GM12878 (cell line): Measurements from ENCODE around the gene MPV17. TPM values are rescaled to one million over a fixed set of nuclear protein-coding genes. Genes with fewer than 3 reads are reported as not detected.

Experiments
- ATAC-seq: fragments of 200-7000 bp; cut with Tn5 transposase; 3 replicates; pipeline ENCODE4 v1.9.1; 2020; ENCODE audit warnings: mild to moderate bottlenecking, moderate library complexity
- BruUV-seq: library from RNA; stranded (reverse); fragments of 400-500 nt; replicated peaks from 2 replicates; lab custom pipeline; 2021; lab: Mats Ljungman, UMichigan
- CTCF ChIA-PET: fragments of 300-600 bp; sonication (Branson Sonifier 250); formaldehyde crosslinking; extraction: SDS; loops from one replicate; lab custom pipeline; 2021; ENCODE audit warnings: inconsistent platforms; lab: Yijun Ruan, JAX
- POLR2A ChIA-PET: fragments of 350-600 bp; formaldehyde crosslinking; extraction: SDS; loops from one replicate; lab custom pipeline; 2021; ENCODE audit warnings: inconsistent platforms; lab: Charles Lee
- RAD21 ChIA-PET: fragments of 300-600 bp; sonication (Branson Sonifier 250); formaldehyde crosslinking; loops from one replicate; lab custom pipeline; 2023; ENCODE audit warnings: antibody characterized with exemption; ENCODE audit not compliant: unreplicated experiment; lab: Charles Lee
- SMC1A ChIA-PET: fragments of 300-600 bp; sonication (Branson Sonifier 250); formaldehyde crosslinking; loops from one replicate; lab custom pipeline; 2023; ENCODE audit not compliant: unreplicated experiment, uncharacterized antibody; lab: Charles Lee
- DNase-seq: peaks from one replicate; pipeline ENCODE4 v3.0.0-alpha.2; 2011; ENCODE audit warnings: low read depth, low spot score
- FAIRE-seq: peaks from 3 replicates; lab custom pipeline; 2011; peaks lifted over from hg19 to GRCh38; lab: Jason Lieb, UNC
- H2AFZ ChIP-seq: 2 replicates; pipeline ENCODE4 v1.6.0; 2011; ENCODE audit warnings: low read depth, low read length, control low read depth; ENCODE audit not compliant: control insufficient read depth
- H3K27ac ChIP-seq: 2 replicates; pipeline ENCODE4 v1.5.1; 2011; ENCODE audit warnings: control low read depth; ENCODE audit not compliant: control insufficient read depth, insufficient read depth
- H3K27me3 ChIP-seq, 2 experiments: replicated peaks in 1 of 2; 2 replicates each; pipeline versions ENCODE4 v1.6.0 to v1.6.1; 2011; ENCODE audit warnings: low read length in 1 of 2; ENCODE audit not compliant: control insufficient read depth in 2 of 2, insufficient read depth in 2 of 2
- H3K36me3 ChIP-seq, 2 experiments: 2 replicates each; pipeline ENCODE4 v1.5.1; 2011; ENCODE audit warnings: low read length in 1 of 2; ENCODE audit not compliant: control insufficient read depth in 2 of 2, insufficient read depth in 2 of 2
- H3K4me1 ChIP-seq: 2 replicates; pipeline ENCODE4 v1.6.1; 2011; ENCODE audit warnings: mild to moderate bottlenecking, low read length, moderate library complexity, mixed read lengths; ENCODE audit not compliant: control insufficient read depth, insufficient read depth
- H3K4me2 ChIP-seq: 2 replicates; pipeline ENCODE4 v1.6.0; 2011; ENCODE audit warnings: control low read depth; ENCODE audit not compliant: control insufficient read depth, insufficient read depth
- H3K4me3 ChIP-seq: fragments of 200-600 bp; sonication (generic); 2 replicates; pipeline ENCODE4 v1.5.1; 2016
- H3K79me2 ChIP-seq: 2 replicates; pipeline ENCODE4 v1.6.0; 2011; ENCODE audit warnings: low read length; ENCODE audit not compliant: control insufficient read depth, insufficient read depth
- H3K9ac ChIP-seq: 2 replicates; pipeline ENCODE4 v1.8.0; 2011; ENCODE audit warnings: low read length, control low read depth, mixed read lengths; ENCODE audit not compliant: control insufficient read depth, insufficient read depth
- H3K9me3 ChIP-seq: replicated peaks from 3 replicates; pipeline ENCODE4 v1.5.1; 2011; ENCODE audit warnings: mild to moderate bottlenecking, low read length; ENCODE audit not compliant: control insufficient read depth, insufficient read depth
- H4K20me1 ChIP-seq: 2 replicates; pipeline ENCODE4 v1.6.0; 2011; ENCODE audit not compliant: control insufficient read depth, insufficient read depth
- DPF2 ChIP-seq: fragments of 450-650 bp; IDR thresholded peaks from 2 replicates; pipeline ENCODE4 v1.6.1; 2017; ENCODE audit warnings: mild to moderate bottlenecking
- EZH2 ChIP-seq: IDR thresholded peaks from 2 replicates; pipeline ENCODE4 v1.6.1; 2012; ENCODE audit warnings: low read depth, mild to moderate bottlenecking, control low read depth, inconsistent platforms, low read length, borderline replicate concordance; ENCODE audit not compliant: control insufficient read depth
- HDAC2 ChIP-seq: fragments of 200-600 bp; sonication (generic); IDR thresholded peaks from 2 replicates; pipeline ENCODE4 v1.6.1; 2017
- IKZF1 ChIP-seq: fragments of 450-650 bp; conservative IDR thresholded peaks from 2 replicates; pipeline ENCODE4 v1.6.1; 2017; ENCODE audit warnings: antibody characterized with exemption, mild to moderate bottlenecking
- KLF5 ChIP-seq: fragments of 450-650 bp; IDR thresholded peaks from 2 replicates; pipeline ENCODE4 v1.6.1; 2014; ENCODE audit warnings: mild to moderate bottlenecking; ENCODE audit not compliant: partially characterized antibody
- SMAD5 ChIP-seq: IDR thresholded peaks from 2 replicates; pipeline ENCODE4 v1.6.1; 2016; ENCODE audit warnings: antibody characterized with exemption, low read depth
- WGBS: methylation state at CpG from one replicate; pipeline ENCODE4 v1.1.6; 2016; ENCODE audit warnings: low lambda C conversion rate; ENCODE audit not compliant: insufficient replicate concordance, insufficient coverage; ENCODE audit errors: missing lambda C conversion rate; 5-methylcytosine and 5-hydroxymethylcytosine counted together
- in situ Hi-C: fragments of 300-500 bp; cut with MboI; formaldehyde crosslinking; loops from 9 replicates; pipeline ENCODE4 v1.14.3; 2018; ENCODE audit warnings: mixed read lengths
- intact Hi-C: fragments of 100-400 bp; cut with micrococcal nuclease; formaldehyde crosslinking; loops from one replicate; pipeline ENCODE4 v1.14.2; 2022; ENCODE audit not compliant: unreplicated experiment
- polyA plus RNA-seq, 11 experiments: library from polyadenylated mRNA; depleted of rRNA in 4 of 11; unstranded in 6 of 11; stranded (reverse) in 5 of 11; fragments of >200 nt; fragmentation: Nextera tagmentation in 4 of 11; fragmentation: Illumina TruSeq in 1 of 11; extraction: Ambion mirVana in 4 of 11; extraction: Trizol in 1 of 11; gene quantifications; 1 replicate in 1 of 11; 2 replicates in 10 of 11; pipeline versions ENCODE4 v1.2.1 to v1.2.3, GENCODE V29; 2011 to 2016; ENCODE audit warnings: inconsistent platforms in 2 of 11, missing spikeins in 2 of 11, low read depth in 1 of 11
- total RNA-seq, 4 experiments: library from RNA; depleted of rRNA in 3 of 4; stranded (reverse); fragments of >200 nt in 3 of 4; fragmentation: Illumina TruSeq in 1 of 4; extraction: Trizol in 1 of 4; gene quantifications; 2 replicates each; pipeline versions ENCODE4 v1.2.1 to v1.2.3, GENCODE V29; 2013 to 2021
- TF ChIP-seq, protein P1 (sequence below): fragments of 450-650 bp; IDR thresholded peaks from 2 replicates; pipeline ENCODE4 v1.6.1; 2017; ENCODE audit warnings: mild to moderate bottlenecking
- TF ChIP-seq, protein P2 (sequence below), 3 experiments: IDR thresholded peaks in 2 of 3; conservative IDR thresholded peaks in 1 of 3; 2 replicates each; pipeline ENCODE4 v1.5.1; 2011; ENCODE audit warnings: low read depth in 3 of 3, low read length in 3 of 3, mild to moderate bottlenecking in 3 of 3, control low read depth in 2 of 3, moderate library complexity in 2 of 3, inconsistent platforms in 1 of 3, mixed read lengths in 1 of 3; ENCODE audit not compliant: control insufficient read depth in 2 of 3, insufficient read depth in 1 of 3; ENCODE audit errors: extremely low read depth in 1 of 3
- TF ChIP-seq, protein P3 (sequence below): fragments of 450-650 bp; IDR thresholded peaks from 2 replicates; pipeline ENCODE4 v1.6.1; 2017; ENCODE audit warnings: borderline replicate concordance
- TF ChIP-seq, protein P4 (sequence below): fragments of 450-650 bp; IDR thresholded peaks from 2 replicates; pipeline ENCODE4 v1.6.1; 2017; ENCODE audit warnings: low read depth, mild to moderate bottlenecking, moderate library complexity

The MPV17 gene
- total and polyA plus RNA-seq, 10 of the 15 experiments (the other 5 are each of a cell fraction or from before 2014, with no cell fraction given): 63.4 to 143 (median 89.0) TPM

DNA sequence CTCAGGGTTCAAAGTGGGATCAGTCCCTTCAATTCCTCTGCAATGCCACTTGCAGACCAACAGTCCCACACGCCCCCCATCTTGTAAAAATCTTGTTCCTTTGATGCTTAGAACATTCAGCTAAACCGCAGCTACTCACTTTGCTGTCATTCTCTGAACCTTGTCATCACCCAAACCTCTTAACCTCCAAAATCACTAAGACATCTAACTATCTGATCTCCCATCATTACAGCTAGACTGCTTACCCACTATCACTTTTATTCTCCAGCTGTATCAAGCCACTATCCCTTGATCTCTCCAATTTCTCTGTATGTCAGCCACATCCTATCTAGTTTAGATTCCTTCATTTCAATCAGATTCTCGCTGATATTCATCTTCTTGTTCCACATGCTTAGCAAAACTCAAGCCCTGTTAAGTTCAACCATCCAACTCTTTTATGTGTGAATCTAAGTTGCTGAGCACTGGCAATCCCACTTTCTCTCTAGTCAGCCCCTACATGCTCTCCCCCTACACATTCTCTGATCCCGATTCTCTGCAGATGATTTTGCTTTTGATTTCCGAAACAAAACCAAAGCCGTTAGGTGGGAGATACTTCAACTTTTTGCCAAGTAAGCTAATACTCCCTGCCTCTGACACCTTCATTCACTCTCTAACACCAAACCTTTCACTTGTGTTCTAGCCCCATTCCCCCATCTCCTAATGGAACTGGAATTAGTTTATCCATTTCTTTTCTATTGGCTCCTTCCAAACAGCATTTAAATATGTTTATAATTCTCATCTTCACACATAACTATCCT lies 29.1 kb upstream of the MPV17 start (continued):
- TF ChIP-seq, protein P1, sequence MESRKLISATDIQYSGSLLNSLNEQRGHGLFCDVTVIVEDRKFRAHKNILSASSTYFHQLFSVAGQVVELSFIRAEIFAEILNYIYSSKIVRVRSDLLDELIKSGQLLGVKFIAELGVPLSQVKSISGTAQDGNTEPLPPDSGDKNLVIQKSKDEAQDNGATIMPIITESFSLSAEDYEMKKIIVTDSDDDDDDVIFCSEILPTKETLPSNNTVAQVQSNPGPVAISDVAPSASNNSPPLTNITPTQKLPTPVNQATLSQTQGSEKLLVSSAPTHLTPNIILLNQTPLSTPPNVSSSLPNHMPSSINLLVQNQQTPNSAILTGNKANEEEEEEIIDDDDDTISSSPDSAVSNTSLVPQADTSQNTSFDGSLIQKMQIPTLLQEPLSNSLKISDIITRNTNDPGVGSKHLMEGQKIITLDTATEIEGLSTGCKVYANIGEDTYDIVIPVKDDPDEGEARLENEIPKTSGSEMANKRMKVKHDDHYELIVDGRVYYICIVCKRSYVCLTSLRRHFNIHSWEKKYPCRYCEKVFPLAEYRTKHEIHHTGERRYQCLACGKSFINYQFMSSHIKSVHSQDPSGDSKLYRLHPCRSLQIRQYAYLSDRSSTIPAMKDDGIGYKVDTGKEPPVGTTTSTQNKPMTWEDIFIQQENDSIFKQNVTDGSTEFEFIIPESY: no peak

DNA sequence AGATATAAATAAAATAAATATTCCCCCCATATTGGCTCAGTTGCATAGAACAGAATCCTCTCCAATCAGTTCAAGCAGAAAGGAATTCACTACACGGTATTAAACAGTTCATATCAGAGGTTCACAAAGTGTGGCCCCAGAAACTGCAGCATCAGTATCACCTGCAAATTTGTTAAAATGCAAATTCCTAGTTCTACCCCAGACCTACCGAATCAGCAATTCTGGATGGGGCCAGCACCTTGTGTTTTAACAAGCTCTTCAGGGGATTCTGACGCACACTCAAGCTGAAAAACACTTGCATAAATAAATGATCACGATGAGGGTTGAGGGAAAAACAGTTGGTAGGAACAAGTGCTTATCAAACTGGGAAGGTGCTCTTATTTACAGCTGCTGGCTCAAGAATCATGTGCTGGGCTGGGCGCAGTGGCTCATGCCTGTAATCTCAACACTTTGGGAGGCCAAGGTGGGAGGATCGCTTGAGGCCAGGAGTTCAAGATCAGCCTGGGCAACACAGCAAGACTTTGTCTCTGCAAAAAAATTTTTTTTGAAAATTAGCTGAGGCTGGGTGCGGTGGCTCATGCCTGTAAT lies 27.3 kb upstream of the MPV17 start:
- H3K4me3 ChIP-seq: no peak overlapping the region
- CTCF ChIA-PET: interaction anchor here (0.7 to 1.5 kb wide), 2 partner anchors 49 to 79 kb away, joined by 3 read pairs; no protein-coding TSS in a partner anchor
- in situ Hi-C loops (no loop called here), intact Hi-C loops (loop anchor here (10.0 kb wide), 1 partner anchor 135 kb away; the partner anchor contains the start of genes ATRAID, CAD and SLC5A6)
- SMC1A ChIA-PET: interaction anchor here (1.5 kb wide), 1 partner anchor 21 kb away, joined by 4 read pairs; the partner anchor contains the start of gene SNX17
- no peak for ATAC-seq
- no TSS peak for BruUV-seq
- no peak overlapping the region for H3K4me2 ChIP-seq
- POLR2A ChIA-PET: interaction anchor here (0.5 to 1.2 kb wide), 2 partner anchors 10 to 17 kb away, joined by 4 to 5 read pairs; no protein-coding TSS in a partner anchor
- H4K20me1 ChIP-seq: no peaks in the 10 kb centered on the region
- WGBS: 58% methylated on average over 7 of the region's 7 CpGs
- no peak for DNase-seq
- no peak for TF ChIP-seq HDAC2
- no peak for TF ChIP-seq DPF2
- TF ChIP-seq, protein P2, sequence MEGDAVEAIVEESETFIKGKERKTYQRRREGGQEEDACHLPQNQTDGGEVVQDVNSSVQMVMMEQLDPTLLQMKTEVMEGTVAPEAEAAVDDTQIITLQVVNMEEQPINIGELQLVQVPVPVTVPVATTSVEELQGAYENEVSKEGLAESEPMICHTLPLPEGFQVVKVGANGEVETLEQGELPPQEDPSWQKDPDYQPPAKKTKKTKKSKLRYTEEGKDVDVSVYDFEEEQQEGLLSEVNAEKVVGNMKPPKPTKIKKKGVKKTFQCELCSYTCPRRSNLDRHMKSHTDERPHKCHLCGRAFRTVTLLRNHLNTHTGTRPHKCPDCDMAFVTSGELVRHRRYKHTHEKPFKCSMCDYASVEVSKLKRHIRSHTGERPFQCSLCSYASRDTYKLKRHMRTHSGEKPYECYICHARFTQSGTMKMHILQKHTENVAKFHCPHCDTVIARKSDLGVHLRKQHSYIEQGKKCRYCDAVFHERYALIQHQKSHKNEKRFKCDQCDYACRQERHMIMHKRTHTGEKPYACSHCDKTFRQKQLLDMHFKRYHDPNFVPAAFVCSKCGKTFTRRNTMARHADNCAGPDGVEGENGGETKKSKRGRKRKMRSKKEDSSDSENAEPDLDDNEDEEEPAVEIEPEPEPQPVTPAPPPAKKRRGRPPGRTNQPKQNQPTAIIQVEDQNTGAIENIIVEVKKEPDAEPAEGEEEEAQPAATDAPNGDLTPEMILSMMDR (IDR thresholded peaks at IDR 0.05 in 2 of 3, conservative IDR thresholded peaks at IDR 0.05 in 1 of 3; ENCODE audit: control insufficient read depth in 2 of 3, extremely low read depth in 1 of 3, insufficient read depth in 1 of 3, low read depth in 3 of 3, low read length in 3 of 3): no peak
- no peak for TF ChIP-seq SMAD5
- no peak for TF ChIP-seq KLF5
- TF ChIP-seq, protein P3, sequence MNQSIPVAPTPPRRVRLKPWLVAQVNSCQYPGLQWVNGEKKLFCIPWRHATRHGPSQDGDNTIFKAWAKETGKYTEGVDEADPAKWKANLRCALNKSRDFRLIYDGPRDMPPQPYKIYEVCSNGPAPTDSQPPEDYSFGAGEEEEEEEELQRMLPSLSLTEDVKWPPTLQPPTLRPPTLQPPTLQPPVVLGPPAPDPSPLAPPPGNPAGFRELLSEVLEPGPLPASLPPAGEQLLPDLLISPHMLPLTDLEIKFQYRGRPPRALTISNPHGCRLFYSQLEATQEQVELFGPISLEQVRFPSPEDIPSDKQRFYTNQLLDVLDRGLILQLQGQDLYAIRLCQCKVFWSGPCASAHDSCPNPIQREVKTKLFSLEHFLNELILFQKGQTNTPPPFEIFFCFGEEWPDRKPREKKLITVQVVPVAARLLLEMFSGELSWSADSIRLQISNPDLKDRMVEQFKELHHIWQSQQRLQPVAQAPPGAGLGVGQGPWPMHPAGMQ: no peak
- TF ChIP-seq, protein P4, sequence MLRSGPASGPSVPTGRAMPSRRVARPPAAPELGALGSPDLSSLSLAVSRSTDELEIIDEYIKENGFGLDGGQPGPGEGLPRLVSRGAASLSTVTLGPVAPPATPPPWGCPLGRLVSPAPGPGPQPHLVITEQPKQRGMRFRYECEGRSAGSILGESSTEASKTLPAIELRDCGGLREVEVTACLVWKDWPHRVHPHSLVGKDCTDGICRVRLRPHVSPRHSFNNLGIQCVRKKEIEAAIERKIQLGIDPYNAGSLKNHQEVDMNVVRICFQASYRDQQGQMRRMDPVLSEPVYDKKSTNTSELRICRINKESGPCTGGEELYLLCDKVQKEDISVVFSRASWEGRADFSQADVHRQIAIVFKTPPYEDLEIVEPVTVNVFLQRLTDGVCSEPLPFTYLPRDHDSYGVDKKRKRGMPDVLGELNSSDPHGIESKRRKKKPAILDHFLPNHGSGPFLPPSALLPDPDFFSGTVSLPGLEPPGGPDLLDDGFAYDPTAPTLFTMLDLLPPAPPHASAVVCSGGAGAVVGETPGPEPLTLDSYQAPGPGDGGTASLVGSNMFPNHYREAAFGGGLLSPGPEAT: no peak
- no peak for TF ChIP-seq EZH2
- TF ChIP-seq IKZF1: no peak
- H3K9ac ChIP-seq: no peak overlapping the region
- no peak for FAIRE-seq
- no peak overlapping the region for H2AFZ ChIP-seq
- H3K27me3 ChIP-seq: no peaks in the 10 kb centered on the region
- no peaks in the 10 kb centered on the region; a peak in 1 of 4 replicates for H3K36me3 ChIP-seq
- H3K79me2 ChIP-seq: peaks cover 63% of the 10 kb centered on the region
- no peaks in the 10 kb centered on the region for H3K9me3 ChIP-seq
- RAD21 ChIA-PET: no interaction called here
- H3K27ac ChIP-seq: no peak overlapping the region
- H3K4me1 ChIP-seq: no peaks in the 10 kb centered on the region; the same call in 1 of the 2 replicates
